Superior temporal gyrus (tissue), 1 donor: ENCODE data around the gene DNAH8.
"Not testable (repeated sequence)": the region's sequence is repeated elsewhere in the genome, so short reads cannot be mapped to it uniquely, and the experiment has no call there.

Source experiments
- DNase-seq: peaks from one replicate; pipeline ENCODE4 v3.0.0-alpha.2; 2016; ENCODE audit errors: extremely low spot score

The DNAH8 gene

DNA sequence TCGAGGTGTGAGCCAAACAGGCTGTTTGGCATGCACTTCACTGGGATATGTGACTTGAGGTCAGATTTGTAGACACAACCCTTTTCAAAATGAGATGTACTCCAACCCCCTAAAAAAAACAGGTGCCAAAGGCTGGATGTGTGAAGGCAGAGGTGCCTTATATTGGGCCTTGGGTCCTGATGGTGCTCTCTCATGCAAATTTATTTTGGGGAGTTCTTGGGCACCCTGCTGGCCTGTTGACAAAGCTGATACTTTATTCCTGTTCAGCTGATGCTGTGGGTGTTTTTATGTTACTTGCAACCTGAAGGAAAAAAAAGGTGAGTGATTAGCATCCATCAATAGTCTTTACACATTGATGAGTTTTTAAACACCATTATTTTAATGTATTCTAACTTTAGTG is 121.5 kb downstream of the DNAH8 start:
- no peak for DNase-seq

DNA sequence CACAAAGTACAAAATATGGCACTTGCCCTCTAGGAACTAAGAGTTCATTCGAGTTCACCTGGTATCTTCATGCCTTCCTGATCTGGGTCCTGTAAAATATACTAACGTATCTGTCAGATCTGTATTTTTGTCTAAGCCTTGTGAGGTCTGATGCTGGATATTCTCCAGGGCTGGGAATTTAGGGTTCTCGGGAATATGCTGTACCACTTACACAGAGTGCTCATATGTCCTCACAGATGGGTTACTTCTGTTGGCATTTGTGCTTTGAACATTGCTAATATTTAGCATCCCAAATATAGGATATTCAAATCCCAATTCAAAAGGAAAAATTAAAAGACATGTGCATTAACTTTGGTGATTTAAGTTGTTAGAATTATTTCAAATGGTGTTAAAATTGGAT is 122.0 kb downstream of the DNAH8 start:
- DNase-seq: no peak

DNA sequence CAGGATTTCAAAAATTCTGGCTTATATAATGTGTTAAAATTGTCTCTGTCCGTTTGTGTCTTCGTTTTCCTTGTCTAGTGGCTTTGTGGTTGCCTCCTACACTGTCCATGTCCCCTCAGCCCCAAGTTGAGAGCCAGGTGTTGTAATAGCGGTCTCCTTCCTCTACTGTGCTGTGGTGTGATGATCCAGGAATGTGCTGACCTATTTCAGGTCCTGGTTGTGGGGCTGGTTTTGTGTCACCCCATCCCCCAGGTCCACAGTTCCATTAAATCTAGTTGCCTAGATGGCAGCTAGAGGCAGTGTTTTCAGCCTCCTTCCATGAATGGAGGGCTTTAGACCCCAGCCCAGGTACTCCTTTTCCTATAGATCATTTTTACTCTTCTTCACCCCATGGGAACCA is 128.7 kb downstream of the DNAH8 start:
- no peak for DNase-seq

DNA sequence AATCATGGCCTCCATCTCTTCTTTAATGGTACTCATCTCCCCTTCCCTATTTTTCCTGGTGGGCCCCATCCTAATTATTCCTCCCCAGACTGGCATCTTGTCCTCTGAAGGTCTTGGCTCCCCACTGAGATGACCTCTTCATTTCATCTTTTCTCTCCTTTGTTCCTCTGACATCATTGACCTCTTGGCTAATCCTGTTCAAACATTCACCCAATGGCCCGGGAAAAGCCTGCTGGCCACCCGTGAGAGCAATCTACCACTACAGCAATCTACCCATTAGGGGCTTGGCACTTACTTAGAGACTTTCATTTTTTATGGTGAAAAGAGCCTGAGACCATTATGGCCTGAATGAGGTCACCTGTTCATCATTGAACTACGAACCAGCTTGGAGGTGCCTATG is 130.8 kb downstream of the DNAH8 start:
- no peak for DNase-seq

DNA sequence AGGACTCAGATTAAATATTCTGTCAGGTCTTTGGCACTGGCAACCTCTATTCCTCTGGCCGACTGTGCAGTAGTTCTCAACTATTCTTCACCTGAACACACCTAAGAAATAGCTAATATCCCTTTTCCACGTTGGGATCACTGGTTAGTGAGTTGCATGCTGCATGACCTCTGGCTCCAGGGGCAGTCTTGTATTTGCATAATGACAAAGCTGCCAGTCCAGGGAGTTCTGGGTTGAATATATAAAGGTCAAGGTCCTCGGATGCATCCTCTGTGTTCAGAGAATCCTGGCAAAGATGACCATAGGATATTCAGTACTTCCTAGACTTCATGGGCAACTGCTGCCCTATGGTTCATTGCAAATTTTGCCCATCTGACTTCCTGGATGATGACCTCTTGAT is 131.2 kb downstream of the DNAH8 start:
- DNase-seq: no peak

DNA sequence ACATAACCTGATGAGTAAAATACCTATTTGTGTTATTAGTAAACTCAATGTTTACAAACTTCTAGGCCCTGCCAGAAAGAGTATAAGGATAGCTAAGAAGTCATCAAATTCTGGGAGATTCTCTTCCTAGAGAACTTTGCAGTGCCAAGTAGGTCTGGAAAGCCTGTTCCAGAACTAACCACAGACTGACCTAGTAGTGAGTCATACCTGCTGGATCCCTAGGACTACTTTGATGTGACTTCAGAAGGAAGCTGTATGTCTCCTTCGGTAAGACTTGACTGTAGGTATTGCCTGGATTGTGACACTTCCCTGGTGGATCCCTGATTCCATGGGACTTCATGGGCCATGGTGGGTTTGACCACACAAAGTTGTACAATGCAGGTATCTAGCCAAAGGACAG is 131.7 kb downstream of the DNAH8 start:
- DNase-seq: no peak

DNA sequence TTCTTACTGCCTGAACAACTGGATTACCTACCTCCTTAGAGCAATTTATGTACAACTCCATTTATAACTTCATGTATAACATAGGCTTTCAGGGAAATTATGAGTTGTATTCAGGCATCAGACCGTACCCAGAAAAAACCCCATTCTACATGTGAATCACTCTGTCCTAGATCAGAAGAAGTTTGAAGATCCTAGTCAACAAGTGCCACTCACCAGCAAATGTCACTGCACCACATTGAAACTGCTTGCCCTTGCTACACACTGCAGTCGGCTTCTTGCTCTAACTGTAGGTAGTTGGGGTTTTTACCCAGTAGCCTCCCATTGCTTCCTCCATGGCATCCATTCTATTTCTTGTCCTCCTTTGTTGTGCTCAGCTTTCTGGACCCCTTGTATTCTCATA is 132.4 kb downstream of the DNAH8 start:
- no peak for DNase-seq

DNA sequence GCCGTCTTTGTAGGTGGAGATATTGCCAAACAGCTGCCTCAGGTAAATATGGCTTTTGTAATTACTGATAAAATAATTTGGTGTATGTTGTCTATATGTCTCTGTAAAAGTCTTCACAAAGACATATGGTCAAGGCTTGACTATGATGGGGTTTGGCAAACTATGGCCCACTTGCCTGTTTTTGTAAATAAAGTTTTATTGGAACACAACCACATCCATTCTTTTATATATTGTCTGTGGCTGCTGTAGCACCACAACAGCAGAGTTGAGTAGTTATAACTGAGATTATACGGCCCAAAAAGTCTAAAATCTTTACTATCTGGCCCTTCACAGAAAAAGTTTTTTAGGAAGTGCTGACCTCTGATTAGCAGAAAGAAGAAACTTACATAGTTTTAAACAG is 133.6 kb downstream of the DNAH8 start:
- DNase-seq: no peak

DNA sequence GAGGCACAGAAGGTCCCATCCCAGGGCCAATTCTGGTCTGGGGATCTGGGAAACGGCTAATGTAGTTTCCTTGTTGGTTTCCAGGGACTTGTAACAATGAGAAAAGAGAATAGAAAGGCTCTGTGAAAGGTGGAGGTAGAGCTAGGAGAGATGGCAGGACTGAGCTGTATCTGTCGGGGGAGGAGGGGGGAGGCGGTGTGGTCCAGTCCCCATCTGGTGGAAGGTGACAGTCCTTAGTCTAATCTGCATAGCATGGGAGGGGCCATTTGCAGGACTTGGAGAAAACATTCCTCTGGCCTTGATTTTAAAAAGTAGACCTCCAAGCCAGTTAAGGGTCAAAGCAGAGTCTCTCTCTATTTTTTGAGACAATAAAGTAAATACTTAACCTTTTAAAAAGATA is 137.1 kb downstream of the DNAH8 start:
- DNase-seq: no peak

DNA sequence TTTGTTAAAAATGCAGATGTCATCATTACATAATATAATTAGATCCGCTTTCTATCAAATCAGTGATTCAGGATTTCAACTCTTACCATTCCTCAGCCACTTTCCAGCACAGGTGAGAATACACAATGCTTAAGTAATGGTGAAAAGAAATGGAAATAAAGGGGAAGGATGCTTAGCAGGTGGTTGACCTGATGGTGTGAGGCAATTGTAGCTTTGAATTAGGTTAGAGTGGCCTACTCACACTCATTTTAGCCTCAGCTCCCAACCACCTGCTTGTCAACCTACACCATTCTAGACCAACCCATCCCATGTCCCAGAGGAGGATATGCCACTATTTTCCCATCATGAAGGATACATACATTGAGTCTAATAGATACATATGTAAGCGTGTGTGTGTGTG is 138.1 kb downstream of the DNAH8 start:
- DNase-seq: no peak

DNA sequence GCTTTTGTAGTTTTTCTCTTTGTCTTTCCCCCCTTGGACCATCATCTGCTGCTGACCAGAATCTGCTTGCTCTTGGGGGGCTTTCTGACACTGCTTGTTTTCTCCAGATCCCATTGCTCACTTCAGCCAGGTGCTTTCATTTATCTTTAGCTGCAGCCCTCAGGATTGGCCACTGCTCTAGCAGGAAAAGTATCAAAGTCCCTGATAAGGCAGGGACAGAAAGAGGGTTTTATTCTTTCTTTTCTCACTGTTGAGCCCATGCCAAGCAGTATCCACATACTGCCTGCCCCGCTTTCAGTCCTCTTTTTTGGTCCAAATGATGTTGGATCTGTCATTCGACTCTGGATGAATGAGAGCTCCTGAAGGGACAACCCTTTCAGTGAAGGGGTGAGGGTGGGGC is 141.4 kb downstream of the DNAH8 start:
- no peak for DNase-seq

DNA sequence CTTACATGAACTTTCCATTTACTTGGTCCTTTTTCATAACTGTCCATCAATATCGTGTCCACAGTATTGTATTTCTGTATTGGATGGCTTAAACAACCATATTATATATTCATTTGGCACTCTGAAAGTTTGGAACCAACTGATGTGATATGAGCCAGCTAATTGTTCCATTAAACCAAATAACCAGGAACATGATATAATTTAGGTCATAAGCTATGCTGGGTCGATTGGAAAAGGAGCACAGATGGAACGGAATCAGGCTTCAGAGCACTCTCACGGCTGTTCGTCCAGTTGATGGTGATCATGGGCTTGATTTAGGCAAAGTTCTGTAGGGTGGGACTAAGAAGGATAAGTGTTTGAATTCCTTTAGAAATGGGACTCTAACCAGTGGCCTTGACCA is 142.7 kb downstream of the DNAH8 start:
- DNase-seq: no peak

DNA sequence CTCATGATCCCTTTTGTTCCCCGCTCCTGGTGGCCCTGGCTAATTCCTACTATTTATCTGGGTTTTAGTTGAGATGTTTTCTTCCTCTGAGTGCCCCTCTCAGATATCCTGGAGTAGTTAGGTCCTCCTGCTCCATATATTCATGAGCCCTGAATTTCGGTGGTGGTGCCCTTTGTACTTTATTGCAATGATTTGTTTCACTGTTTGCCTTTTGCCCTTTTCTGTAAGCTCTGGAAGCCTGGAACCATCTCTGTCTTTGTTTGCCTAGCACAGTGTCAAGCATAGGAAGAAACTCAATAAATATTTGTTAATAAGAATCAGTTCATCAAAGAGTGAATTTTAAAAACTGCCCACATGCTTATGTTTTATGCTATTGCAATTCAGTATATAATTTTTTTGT is 144.9 kb downstream of the DNAH8 start:
- no peak for DNase-seq

DNA sequence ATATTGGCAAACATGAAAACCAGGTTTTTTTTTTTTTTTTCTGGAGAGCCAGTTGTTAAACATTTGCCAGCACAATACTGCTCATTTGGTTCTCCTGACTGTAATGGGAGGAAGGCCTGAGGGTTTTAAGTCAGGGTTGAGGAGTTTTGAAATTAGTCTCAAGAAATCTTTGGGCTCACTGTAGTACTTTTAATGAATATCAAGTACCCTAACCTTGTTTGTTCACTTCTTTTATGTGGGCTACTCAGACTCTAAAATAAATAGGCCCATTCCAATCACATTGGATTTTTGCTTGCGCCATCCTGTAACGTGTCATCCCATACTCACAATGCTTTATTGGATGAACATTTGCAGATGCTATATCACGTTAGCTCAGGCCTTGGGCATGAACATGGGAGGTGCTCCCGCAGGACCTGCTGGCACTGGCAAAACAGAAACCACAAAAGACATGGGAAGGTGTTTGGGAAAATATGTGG is 146.9 kb downstream of the DNAH8 start:
- DNase-seq: no peak

DNA sequence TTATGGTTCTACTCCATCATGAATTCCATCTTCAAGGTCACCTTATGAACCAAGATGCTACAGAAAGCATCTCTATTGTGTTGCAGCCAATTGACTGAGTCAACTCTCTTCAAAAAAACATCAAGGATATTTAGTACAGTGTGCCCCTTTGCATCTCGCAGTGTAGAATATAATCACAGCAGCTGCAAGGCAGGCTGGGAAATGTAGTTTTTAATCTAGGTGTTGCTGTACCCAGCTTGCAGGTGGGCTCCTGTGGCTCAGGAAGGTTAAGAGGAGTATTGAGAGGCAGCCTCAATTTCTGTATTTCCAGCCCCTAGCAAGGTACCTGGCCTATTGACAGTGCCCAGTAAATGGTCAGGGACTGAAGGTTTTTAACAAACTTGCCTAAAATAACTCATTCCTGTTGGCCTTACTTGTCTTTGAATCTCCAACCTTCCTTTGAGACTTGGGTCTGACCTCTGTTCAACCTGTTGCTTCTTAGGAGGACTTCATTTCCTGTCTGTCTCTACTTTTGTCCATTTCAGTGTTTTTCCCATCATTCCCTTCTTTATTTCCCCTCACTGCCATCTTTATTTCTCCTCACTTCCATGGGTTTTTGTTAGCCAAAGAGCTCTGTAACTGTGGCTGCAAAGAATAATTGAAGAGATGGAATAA is 150.5 kb downstream of the DNAH8 start:
- DNase-seq: no peak

DNA sequence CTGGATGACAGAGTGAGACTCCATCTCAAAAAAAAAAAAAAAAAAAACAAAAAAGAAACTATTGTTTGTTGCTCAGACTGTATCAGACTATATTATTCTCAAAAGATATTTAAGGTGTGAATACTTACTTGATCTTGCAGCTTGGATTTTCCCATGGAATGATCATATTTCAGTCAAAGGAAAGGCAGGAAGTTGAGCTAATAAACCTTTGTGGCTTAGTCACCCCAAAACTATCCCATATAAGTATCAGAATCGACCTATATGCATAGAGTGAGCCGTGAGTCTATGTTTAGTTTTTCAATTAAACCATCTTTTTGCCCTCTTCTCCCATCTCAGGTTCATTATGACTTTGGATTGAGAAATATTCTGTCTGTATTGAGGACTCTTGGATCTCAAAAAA is 152.6 kb downstream of the DNAH8 start:
- no peak for DNase-seq

DNA sequence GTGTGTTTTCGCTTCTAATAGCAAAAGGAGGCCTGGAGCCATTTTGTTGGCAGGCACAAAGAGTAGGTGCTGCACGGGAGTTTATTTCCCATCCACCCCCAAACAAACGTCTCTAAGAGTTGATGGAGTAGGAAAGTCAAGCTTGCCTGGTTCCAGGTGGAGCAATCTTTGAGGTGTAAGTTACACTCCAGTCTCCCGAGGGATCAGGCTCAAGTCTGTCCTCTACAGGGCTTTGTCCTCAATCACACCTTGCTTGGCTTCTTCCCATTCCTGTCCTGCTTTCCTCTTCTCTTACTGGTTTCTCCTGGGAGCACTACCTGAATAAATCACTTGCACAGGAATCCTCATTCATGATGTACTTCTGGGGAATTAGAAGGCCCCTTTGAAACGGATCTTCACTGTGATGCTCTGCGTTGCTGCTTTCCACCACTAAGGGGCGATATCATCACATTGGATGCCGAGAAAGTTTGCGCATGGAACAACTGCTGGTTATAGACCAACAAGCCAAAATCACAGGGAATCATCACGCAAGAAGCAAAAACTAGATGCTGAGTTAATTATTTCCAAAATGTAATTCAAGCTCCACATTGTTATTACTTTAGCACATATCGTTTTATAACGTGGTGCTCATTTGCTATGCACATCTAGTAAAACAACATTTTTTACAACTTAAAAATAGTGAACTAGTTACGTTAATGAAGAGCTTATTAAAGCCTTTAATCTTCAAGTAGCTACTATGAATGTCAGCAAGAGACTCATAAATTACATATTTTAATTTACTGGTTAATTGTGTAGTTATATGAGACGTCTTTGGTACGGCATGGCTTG is 156.8 kb downstream of the DNAH8 start:
- DNase-seq: peak; percentile 80

DNA sequence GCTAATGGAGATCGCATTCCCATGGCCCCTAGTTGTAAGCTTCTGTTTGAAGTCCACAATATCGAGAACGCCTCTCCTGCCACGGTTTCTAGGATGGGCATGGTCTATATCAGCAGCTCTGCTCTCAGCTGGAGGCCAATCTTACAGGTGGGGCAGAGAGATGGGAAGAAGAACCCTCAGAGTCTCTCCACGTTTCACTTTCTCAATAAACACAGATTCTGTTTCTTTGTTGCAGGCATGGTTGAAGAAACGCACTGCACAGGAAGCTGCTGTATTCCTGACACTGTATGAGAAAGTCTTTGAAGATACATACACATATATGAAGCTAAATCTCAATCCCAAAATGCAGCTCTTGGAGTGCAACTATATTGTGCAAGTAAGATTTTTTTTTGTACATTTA is 157.9 kb downstream of the DNAH8 start:
- no peak for DNase-seq

DNA sequence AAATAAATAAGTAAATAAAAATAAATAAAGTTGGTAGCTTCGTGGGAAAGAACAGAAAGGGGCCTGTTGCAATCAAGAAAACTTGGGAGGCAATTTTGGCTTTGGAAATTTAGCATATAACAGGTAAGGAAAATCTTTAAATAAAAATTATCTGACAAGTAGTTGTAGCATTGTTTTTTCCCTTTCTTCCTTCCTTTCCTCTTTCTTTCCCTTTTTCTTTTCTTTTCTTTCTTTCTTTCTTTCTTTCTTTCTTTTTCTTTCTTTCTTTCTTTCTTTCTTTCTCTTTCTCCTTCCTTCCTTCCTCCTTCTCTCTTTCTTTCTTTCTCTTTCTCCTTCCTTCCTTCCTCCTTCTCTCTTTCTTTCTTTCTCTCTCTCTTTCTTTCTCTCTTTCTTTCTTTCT is 158.7 kb downstream of the DNAH8 start:
- not testable (repeated sequence) for DNase-seq

DNA sequence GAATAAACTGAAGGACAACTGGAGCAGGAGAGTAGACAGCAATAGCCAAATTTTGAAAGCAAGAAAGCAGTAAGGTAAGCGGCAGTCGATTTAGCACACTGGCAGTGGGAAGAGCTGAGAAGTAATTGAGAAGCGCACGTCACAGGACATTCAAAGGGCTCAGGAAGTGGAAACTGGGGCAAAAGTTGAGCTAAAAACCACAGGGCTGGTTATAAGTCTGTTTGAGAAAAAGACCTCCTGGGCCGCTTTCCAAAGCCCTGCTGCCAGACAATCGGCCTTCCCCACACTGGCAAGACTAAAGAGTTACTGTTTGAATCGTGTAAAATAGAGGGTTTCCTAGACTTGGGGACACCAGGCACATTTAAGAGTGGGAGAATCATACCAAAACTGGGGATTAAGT is 161.4 kb downstream of the DNAH8 start:
- DNase-seq: peak; percentile 47

DNA sequence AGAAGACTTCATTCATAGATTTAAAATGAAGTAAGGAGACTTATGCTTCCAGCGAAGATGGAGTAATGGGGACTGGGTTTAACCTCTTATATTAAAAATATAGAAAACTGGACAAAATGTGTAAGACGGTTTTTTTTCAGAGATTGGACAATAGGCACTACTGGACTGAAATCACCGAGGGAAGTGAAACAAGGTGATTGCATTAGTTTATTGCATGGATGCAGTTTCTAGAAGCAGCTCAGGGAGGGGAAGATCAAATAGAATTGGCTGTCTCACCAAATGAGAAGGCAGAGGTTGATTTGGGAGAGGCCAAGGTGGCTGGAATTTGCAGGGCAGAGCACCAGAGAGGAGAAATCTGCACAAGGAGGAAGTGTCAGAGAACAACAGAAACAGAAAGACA is 162.6 kb downstream of the DNAH8 start:
- DNase-seq: no peak

DNA sequence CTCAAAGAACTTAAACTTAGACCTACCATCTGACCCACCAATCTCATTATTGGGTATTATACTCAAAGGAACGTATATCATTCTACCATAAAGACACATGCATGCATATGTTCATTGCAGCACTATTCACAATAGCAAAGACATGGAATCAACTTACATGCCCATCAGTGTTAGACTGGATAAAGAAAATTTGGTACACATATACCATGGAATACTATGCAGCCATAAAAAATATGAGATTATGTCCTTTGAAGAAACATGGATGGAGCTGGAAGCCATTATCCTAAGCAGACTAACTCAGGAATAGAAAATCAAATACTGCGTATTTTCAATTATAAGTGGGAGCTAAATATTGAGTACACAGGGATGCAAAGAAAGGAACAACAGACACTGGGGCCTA is 167.0 kb downstream of the DNAH8 start:
- DNase-seq: no peak

DNA sequence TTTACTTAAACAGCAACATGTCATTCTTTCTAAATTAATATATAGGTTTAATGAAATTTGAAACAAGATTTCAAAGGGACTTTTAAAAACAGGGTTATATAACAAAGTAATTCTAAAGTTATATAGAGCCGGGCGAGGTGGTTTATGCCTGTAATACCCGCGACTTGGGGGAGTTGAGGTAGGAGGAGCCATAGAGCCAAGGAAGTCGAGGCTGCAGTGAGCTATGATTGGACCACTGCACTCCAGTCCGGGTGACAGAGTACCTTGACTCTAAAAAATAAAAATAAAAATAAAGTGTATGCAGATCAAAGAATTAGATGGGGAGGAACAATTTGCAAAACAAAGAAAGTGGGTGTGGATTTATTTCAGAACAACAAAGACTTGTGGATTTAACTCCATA is 182.4 kb downstream of the DNAH8 start:
- no peak for DNase-seq
